B cell (primary cell): ENCODE data around the gene RECQL.

Source experiments
- EZH2 ChIP-seq: IDR thresholded peaks from 2 replicates; pipeline ENCODE4 v1.6.1; 2012; ENCODE audit warnings: borderline replicate concordance, low read depth, mild to moderate bottlenecking, moderate library complexity, low read length; ENCODE audit not compliant: insufficient read depth, poor library complexity, severe bottlenecking
- TF ChIP-seq, protein P1 (sequence below): fragments of 200-600 bp; IDR thresholded peaks from one replicate; pipeline ENCODE4 v1.8.0; 2022; ENCODE audit warnings: antibody characterized with exemption, mild to moderate bottlenecking

DNA sequence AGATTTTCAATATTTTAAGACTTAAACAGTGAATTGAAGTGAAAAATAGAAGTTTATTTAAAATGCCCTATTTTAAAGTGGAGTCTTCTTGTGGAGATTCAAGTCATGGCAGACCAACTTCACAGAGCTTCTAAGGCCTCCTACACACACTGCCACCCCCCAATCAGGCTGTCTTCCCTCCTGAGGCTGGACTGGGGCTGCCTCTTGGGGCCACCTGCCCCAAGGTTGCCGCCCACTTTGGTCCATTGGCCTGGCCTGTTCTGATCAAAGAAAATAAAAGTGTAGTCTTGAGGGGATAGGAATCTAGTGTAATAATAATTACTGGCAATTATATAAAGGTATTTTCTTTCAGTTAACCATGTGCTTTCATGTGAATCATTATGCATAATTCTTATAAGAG is 1.4 kb upstream of the RECQL start:
- TF ChIP-seq, protein P1, sequence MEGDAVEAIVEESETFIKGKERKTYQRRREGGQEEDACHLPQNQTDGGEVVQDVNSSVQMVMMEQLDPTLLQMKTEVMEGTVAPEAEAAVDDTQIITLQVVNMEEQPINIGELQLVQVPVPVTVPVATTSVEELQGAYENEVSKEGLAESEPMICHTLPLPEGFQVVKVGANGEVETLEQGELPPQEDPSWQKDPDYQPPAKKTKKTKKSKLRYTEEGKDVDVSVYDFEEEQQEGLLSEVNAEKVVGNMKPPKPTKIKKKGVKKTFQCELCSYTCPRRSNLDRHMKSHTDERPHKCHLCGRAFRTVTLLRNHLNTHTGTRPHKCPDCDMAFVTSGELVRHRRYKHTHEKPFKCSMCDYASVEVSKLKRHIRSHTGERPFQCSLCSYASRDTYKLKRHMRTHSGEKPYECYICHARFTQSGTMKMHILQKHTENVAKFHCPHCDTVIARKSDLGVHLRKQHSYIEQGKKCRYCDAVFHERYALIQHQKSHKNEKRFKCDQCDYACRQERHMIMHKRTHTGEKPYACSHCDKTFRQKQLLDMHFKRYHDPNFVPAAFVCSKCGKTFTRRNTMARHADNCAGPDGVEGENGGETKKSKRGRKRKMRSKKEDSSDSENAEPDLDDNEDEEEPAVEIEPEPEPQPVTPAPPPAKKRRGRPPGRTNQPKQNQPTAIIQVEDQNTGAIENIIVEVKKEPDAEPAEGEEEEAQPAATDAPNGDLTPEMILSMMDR, result no peak
- no peak for TF ChIP-seq EZH2
